Measurements from ENCODE around the gene SCLY. TPM values are rescaled to one million over a fixed set of nuclear protein-coding genes. Genes with fewer than 3 reads are reported as not detected.

Gene SCLY
- total RNA-seq, 1 donor from 2014 or later = 13.5 TPM

- H3K4me3 ChIP-seq = no peak overlapping the region
- no peak overlapping the region for H3K27ac ChIP-seq
- H3K36me3 ChIP-seq = no peaks in the 10 kb centered on the region
- DNase-seq (ENCODE audit: extremely low spot score in 2 of 2) = no peak
- no peaks in the 10 kb centered on the region for H3K4me1 ChIP-seq
- H3K27me3 ChIP-seq = no peaks in the 10 kb centered on the region
- TF ChIP-seq POLR2AphosphoS5 (IDR thresholded peaks at IDR 0.05; ENCODE audit: insufficient read depth in 1 of 2, low read depth in 1 of 2) (no peak), POLR2A (IDR thresholded peaks at IDR 0.05) (no peak), CTCF (IDR thresholded peaks at IDR 0.05) (no peak)
- no peaks in the 10 kb centered on the region for H3K9me3 ChIP-seq
- intact Hi-C loops (cut with DNase I) = no loop called here
These were observed 45.5 kb downstream of the SCLY start for GRCh38 chr2:238106339-238106697.

GRCh38 chr2:238106698-238107524, 46.1 kb downstream of the SCLY start:
- Histone ChIP-seq H3K27me3 (no peaks in the 10 kb centered on the region), H3K4me1 (no peaks in the 10 kb centered on the region), H3K4me3 (no peak overlapping the region), H3K27ac (no peak overlapping the region), H3K9me3 (no peaks in the 10 kb centered on the region), H3K36me3 (no peaks in the 10 kb centered on the region)
- intact Hi-C loops (cut with DNase I) = no loop called here
- no peak for TF ChIP-seq CTCF (IDR thresholded peaks at IDR 0.05)
- no peak for DNase-seq (ENCODE audit: extremely low spot score in 2 of 2)

- no peak for DNase-seq (ENCODE audit: extremely low spot score in 2 of 2)
- intact Hi-C loops (cut with DNase I) = no loop called here
- Histone ChIP-seq H3K4me1 (no peaks in the 10 kb centered on the region), H3K36me3 (no peaks in the 10 kb centered on the region), H3K27ac (no peak overlapping the region), H3K27me3 (no peaks in the 10 kb centered on the region), H3K9me3 (no peaks in the 10 kb centered on the region), H3K4me3 (no peak overlapping the region)
- no peak for TF ChIP-seq CTCF (IDR thresholded peaks at IDR 0.05)
- no peak for TF ChIP-seq POLR2AphosphoS5 (IDR thresholded peaks at IDR 0.05; ENCODE audit: insufficient read depth in 1 of 2, low read depth in 1 of 2)
- no peak for TF ChIP-seq POLR2A (IDR thresholded peaks at IDR 0.05)
These were observed 47.0 kb downstream of the SCLY start for GRCh38 chr2:238107525-238108422.

- no peak for TF ChIP-seq POLR2AphosphoS5 (IDR thresholded peaks at IDR 0.05; ENCODE audit: insufficient read depth in 1 of 2, low read depth in 1 of 2)
- no peak for TF ChIP-seq POLR2A (IDR thresholded peaks at IDR 0.05)
- no peak for TF ChIP-seq CTCF (IDR thresholded peaks at IDR 0.05)
- H3K36me3 ChIP-seq = no peaks in the 10 kb centered on the region
- H3K4me1 ChIP-seq = no peaks in the 10 kb centered on the region
- intact Hi-C loops (cut with DNase I) = no loop called here
- DNase-seq (ENCODE audit: extremely low spot score in 2 of 2) = no peak
- no peak overlapping the region for H3K4me3 ChIP-seq
- no peak overlapping the region for H3K27ac ChIP-seq
- no peaks in the 10 kb centered on the region for H3K27me3 ChIP-seq
- H3K9me3 ChIP-seq = no peaks in the 10 kb centered on the region
These were observed 47.8 kb downstream of the SCLY start for GRCh38 chr2:238108423-238109183.

Data from vagina (tissue), 2 donors.